HCT116 (cell line): ENCODE results near the gene G6PC3. TPM values are rescaled to one million over a fixed set of nuclear protein-coding genes. Genes with fewer than 3 reads are reported as not detected.

Experiments used
- ATAC-seq: fragments of 200-7000 bp; cut with Tn5 transposase; 2 replicates; pipeline ENCODE4 v1.9.1; 2020; ENCODE audit warnings: mild to moderate bottlenecking, moderate library complexity
- BruUV-seq: library from RNA; stranded (reverse); fragments of 400-500 nt; replicated peaks from 2 replicates; lab custom pipeline; 2021; lab: Mats Ljungman, UMichigan
- CTCF ChIA-PET: fragments of 300-600 bp; sonication (Branson Sonifier 250); formaldehyde crosslinking; loops from one replicate; lab custom pipeline; 2021; ENCODE audit warnings: antibody characterized with exemption; lab: Charles Lee
- POLR2A ChIA-PET: fragments of 300-600, 350-600 bp; sonication (Branson Sonifier 250); formaldehyde crosslinking; loops from one replicate; lab custom pipeline; 2021; ENCODE audit warnings: antibody characterized with exemption; lab: Charles Lee
- RAD21 ChIA-PET, 2 experiments: fragments of 300-600 bp; sonication (Branson Sonifier 250); formaldehyde crosslinking; loops; one replicate each; lab custom pipeline; 2023; ENCODE audit warnings: low total read pairs in 2 of 2; ENCODE audit not compliant: uncharacterized antibody in 2 of 2, unreplicated experiment in 2 of 2, low non-redundant PET in 1 of 2; lab: Charles Lee
- DNase-seq: peaks from one replicate; pipeline ENCODE4 v3.0.0-alpha.2; 2010; ENCODE audit warnings: low read depth, low spot score
- H2AFZ ChIP-seq: fragments of 200-600 bp; shearing (Covaris generic), sonication (generic); 2 replicates; pipeline ENCODE4 v1.6.1; 2017; ENCODE audit warnings: low read depth, mixed run types, mixed read lengths, antibody characterized with exemption, low read length; ENCODE audit not compliant: poor library complexity, severe bottlenecking
- H3K27ac ChIP-seq: 2 replicates; pipeline ENCODE4 v1.5.1; 2012; ENCODE audit warnings: low read depth, low read length
- H3K27me3 ChIP-seq: fragments of 200-600 bp; sonication (generic); 2 replicates; pipeline ENCODE4 v1.6.1; 2016; ENCODE audit warnings: mixed run types, low read length, mixed read lengths; ENCODE audit not compliant: insufficient read depth
- H3K36me3 ChIP-seq, 2 experiments: fragments of 200-500 bp in 1 of 2; fragments of 200-600 bp in 1 of 2; sonication (Bioruptor generic) in 1 of 2; sonication (generic) in 1 of 2; 2 replicates each; pipeline versions ENCODE4 v1.5.1 to v1.6.1; 2014 to 2016; ENCODE audit warnings: low read length in 2 of 2, inconsistent platforms in 1 of 2, mixed read lengths in 1 of 2, mixed run types in 1 of 2; ENCODE audit not compliant: insufficient read depth in 2 of 2, control insufficient read depth in 1 of 2
- H3K4me1 ChIP-seq, 2 experiments: fragments of 200-600 bp in 1 of 2; sonication (generic) in 1 of 2; 2 replicates each; pipeline versions ENCODE4 v1.5.1 to v1.6.1; 2012 to 2017; ENCODE audit warnings: low read length in 2 of 2, inconsistent platforms in 1 of 2, mild to moderate bottlenecking in 1 of 2, mixed read lengths in 1 of 2, mixed run types in 1 of 2, moderate library complexity in 1 of 2; ENCODE audit not compliant: insufficient read depth in 2 of 2, control insufficient read depth in 1 of 2
- H3K4me2 ChIP-seq: fragments of 200-600 bp; sonication (generic); 2 replicates; pipeline ENCODE4 v1.6.1; 2017; ENCODE audit warnings: mixed run types, low read length, mixed read lengths
- H3K4me3 ChIP-seq, 2 experiments: fragments of 200-600 bp in 1 of 2; sonication (generic) in 1 of 2; replicated peaks in 1 of 2; 2 replicates each; pipeline ENCODE4 v1.5.1; 2011 to 2016; ENCODE audit warnings: low read length in 2 of 2, control low read depth in 1 of 2, low read depth in 1 of 2, mild to moderate bottlenecking in 1 of 2, mixed read lengths in 1 of 2, mixed run types in 1 of 2
- H3K79me2 ChIP-seq: fragments of 200-600 bp; sonication (generic); 2 replicates; pipeline ENCODE4 v1.6.1; 2017; ENCODE audit warnings: mild to moderate bottlenecking, mixed run types, low read length, moderate library complexity, mixed read lengths; ENCODE audit not compliant: insufficient read depth
- H3K9ac ChIP-seq: fragments of 200-600 bp; sonication (generic); 2 replicates; pipeline ENCODE4 v1.6.1; 2016; ENCODE audit warnings: low read length, mixed read lengths
- H3K9me2 ChIP-seq: fragments of 200-600 bp; sonication (generic), shearing (Covaris generic); 2 replicates; pipeline ENCODE4 v1.6.1; 2017; ENCODE audit warnings: mixed run types, mild to moderate bottlenecking, moderate library complexity; ENCODE audit not compliant: insufficient read depth
- H3K9me3 ChIP-seq, 2 experiments: fragments of 200-500 bp in 1 of 2; fragments of 200-600 bp in 1 of 2; sonication (Bioruptor generic) in 1 of 2; sonication (generic) in 1 of 2; 2 replicates each; pipeline ENCODE4 v1.6.1; 2014 to 2017; ENCODE audit warnings: low read length in 2 of 2, mixed read lengths in 2 of 2, inconsistent platforms in 1 of 2, low read depth in 1 of 2, mild to moderate bottlenecking in 1 of 2, mixed run types in 1 of 2, moderate library complexity in 1 of 2; ENCODE audit not compliant: control insufficient read depth in 1 of 2, insufficient read depth in 1 of 2
- H4K20me1 ChIP-seq: fragments of 200-600 bp; sonication (generic), shearing (Covaris generic); 2 replicates; pipeline ENCODE4 v1.6.1; 2017; ENCODE audit warnings: mixed run types, mild to moderate bottlenecking, moderate library complexity; ENCODE audit not compliant: insufficient read depth
- ATF3 ChIP-seq: IDR thresholded peaks from 2 replicates; pipeline ENCODE4 v1.6.1; 2012
- CEBPB ChIP-seq: IDR thresholded peaks from 2 replicates; pipeline ENCODE4 v1.6.1; 2012; ENCODE audit warnings: low read depth
- EZH2 ChIP-seq: fragments of 200-600 bp; sonication (generic); IDR thresholded peaks from 2 replicates; pipeline ENCODE4 v1.6.1; 2017; ENCODE audit warnings: antibody characterized with exemption, mixed run types
- MAX ChIP-seq: IDR thresholded peaks from 2 replicates; pipeline ENCODE4 v1.6.1; 2012
- POLR2A ChIP-seq: IDR thresholded peaks from 2 replicates; pipeline ENCODE4 v1.7.0; 2011; ENCODE audit warnings: borderline replicate concordance; ENCODE audit not compliant: insufficient read depth, insufficient read length; ENCODE audit errors: extremely low read depth
- RAD21 ChIP-seq: IDR thresholded peaks from 2 replicates; pipeline ENCODE4 v1.6.1; 2012; ENCODE audit warnings: low read depth, mild to moderate bottlenecking
- TCF7L2 ChIP-seq: IDR thresholded peaks from 2 replicates; pipeline ENCODE4 v1.7.0; 2011; ENCODE audit warnings: borderline replicate concordance, inconsistent platforms; ENCODE audit not compliant: insufficient read depth, insufficient read length; ENCODE audit errors: extremely low read depth
- YY1 ChIP-seq: IDR thresholded peaks from 2 replicates; pipeline ENCODE4 v1.6.1; 2011; ENCODE audit warnings: low read length, low read depth, moderate library complexity, mild to moderate bottlenecking; ENCODE audit not compliant: insufficient replicate concordance; ENCODE audit errors: extremely low read depth
- ZNF274 ChIP-seq: fragments of 200-500 bp; sonication (Bioruptor generic); IDR thresholded peaks from 2 replicates; pipeline ENCODE4 v1.6.1; 2014; ENCODE audit warnings: mild to moderate bottlenecking, low read depth, low read length, inconsistent platforms
- intact Hi-C: fragments of 100-400 bp; cut with micrococcal nuclease; formaldehyde crosslinking; loops from 2 replicates; pipeline ENCODE4 v1.10.0; 2022
- total RNA-seq: library from RNA; stranded (reverse); gene quantifications from one replicate; pipeline ENCODE4 v1.2.1, GENCODE V29; 2021; ENCODE audit not compliant: unreplicated experiment

The G6PC3 gene
- total RNA-seq, 1 experiment from 2014 or later: 50.6 TPM

- Histone ChIP-seq H3K9me2 (no peaks in the 10 kb centered on the region), H3K79me2 (peaks cover 4% of the 10 kb centered on the region; the same call in 1 of the 2 replicates), H3K27me3 (no peaks in the 10 kb centered on the region), H3K4me2 (peak overlapping the region; percentile 79), H3K4me3 (peak overlapping the region in 1 of 2 experiments; percentile 50; a peak in 2 of 4 replicates), H3K4me1 (peaks cover 26 to 38% of the 10 kb centered on the region in 2 experiments), H3K36me3 (no peaks in the 10 kb centered on the region; a peak in 1 of 4 replicates), H3K9ac (peak overlapping the region; percentile 57; the same call in 1 of the 2 replicates), H3K27ac (peak overlapping the region; percentile 93), H3K9me3 (no peaks in the 10 kb centered on the region), H2AFZ (no peak overlapping the region), H4K20me1 (no peaks in the 10 kb centered on the region)
- ChIA-PET RAD21 (interaction anchor here in 1 of 2 experiments (1.0 kb wide), 1 partner anchor 17 kb away, joined by 4 read pairs; no protein-coding TSS in a partner anchor), CTCF (interaction anchor here (0.6 to 1.0 kb wide), 2 partner anchors 11 to 31 kb away, joined by 3 to 5 read pairs; no protein-coding TSS in a partner anchor), POLR2A (no interaction called here)
- intact Hi-C loops: no loop called here
- TF ChIP-seq ZNF274: no peak
- no peak for TF ChIP-seq EZH2
- TF ChIP-seq POLR2A: no peak
- TF ChIP-seq MAX: no peak
- no peak for TF ChIP-seq CEBPB
- TF ChIP-seq RAD21: no peak
- no peak for TF ChIP-seq YY1
- TF ChIP-seq TCF7L2: no peak
- no peak for TF ChIP-seq ATF3
- no peak for ATAC-seq
- no peak for DNase-seq
- no TSS peak for BruUV-seq
These were observed 24.3 kb downstream of the G6PC3 start for GRCh38 chr17:44094701-44095387.
